Nephron (organoid): Measurements from ENCODE around the gene PSMA1.

Experiments used
- H3K27ac Mint-ChIP-seq, 3 experiments: 2 replicates each; pipeline ENCODE4 v1.8.0; 2020; ENCODE audit warnings: mixed read lengths in 3 of 3, mild to moderate bottlenecking in 2 of 3, moderate library complexity in 1 of 3
- H3K27me3 Mint-ChIP-seq: 2 replicates; pipeline ENCODE4 v1.8.0; 2021; ENCODE audit warnings: low read depth, mild to moderate bottlenecking, moderate library complexity, mixed read lengths
- H3K36me3 Mint-ChIP-seq: 2 replicates; pipeline ENCODE4 v1.8.0; 2020; ENCODE audit warnings: low read depth, mixed read lengths
- H3K4me1 Mint-ChIP-seq: 2 replicates; pipeline ENCODE4 v1.8.0; 2020; ENCODE audit warnings: mixed read lengths
- H3K4me3 Mint-ChIP-seq, 3 experiments: 2 replicates each; pipeline ENCODE4 v1.8.0; 2020; ENCODE audit warnings: mild to moderate bottlenecking in 3 of 3, mixed read lengths in 3 of 3, moderate library complexity in 2 of 3
- H3K9me3 Mint-ChIP-seq: 2 replicates; pipeline ENCODE4 v1.8.0; 2020; ENCODE audit warnings: mixed read lengths
- CTCF ChIP-seq, 3 experiments: fragments of 200-600 bp; sonication (generic); IDR thresholded peaks; one replicate each; pipeline ENCODE4 v1.5.0; 2021; ENCODE audit warnings: antibody characterized with exemption in 3 of 3; ENCODE audit not compliant: unreplicated experiment in 3 of 3

PSMA1 gene

GRCh38 chr11:14554959-14555358 lies 34.8 kb upstream of the PSMA1 start:
- Mint-ChIP-seq H3K27ac (no peak overlapping the region), H3K4me3 (no peak overlapping the region), H3K27me3 (no peaks in the 10 kb centered on the region), H3K9me3 (no peaks in the 10 kb centered on the region), H3K4me1 (no peaks in the 10 kb centered on the region), H3K36me3 (no peaks in the 10 kb centered on the region)
- TF ChIP-seq CTCF (IDR thresholded peaks at IDR 0.05; ENCODE audit: unreplicated experiment in 3 of 3): no peak

GRCh38 chr11:14552089-14552488 lies 31.9 kb upstream of the PSMA1 start:
- Mint-ChIP-seq H3K4me3 (no peak overlapping the region), H3K9me3 (no peaks in the 10 kb centered on the region), H3K36me3 (no peaks in the 10 kb centered on the region), H3K27ac (no peak overlapping the region), H3K4me1 (no peaks in the 10 kb centered on the region), H3K27me3 (no peaks in the 10 kb centered on the region)
- no peak for TF ChIP-seq CTCF (IDR thresholded peaks at IDR 0.05; ENCODE audit: unreplicated experiment in 3 of 3)

DNA sequence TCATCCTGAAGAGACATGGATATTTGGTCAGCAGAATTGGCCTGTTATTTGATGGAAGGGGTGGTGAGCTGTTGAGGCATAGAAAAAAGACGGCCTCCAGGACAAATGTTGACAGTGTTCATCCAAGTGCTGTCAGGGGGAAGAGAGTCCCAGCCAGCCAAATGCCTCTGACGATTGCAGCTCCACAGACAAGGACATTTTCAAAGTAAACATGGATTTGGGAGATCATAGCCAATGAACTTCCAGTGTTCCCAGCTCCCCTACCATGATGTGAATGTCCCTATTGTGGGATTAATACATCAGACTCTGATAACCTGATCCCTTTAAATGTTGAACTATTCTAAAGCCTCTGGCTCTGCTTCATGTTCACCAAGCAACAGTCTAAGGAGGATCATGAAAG lies 31.2 kb upstream of the PSMA1 start:
- no peak overlapping the region for H3K27ac Mint-ChIP-seq

DNA sequence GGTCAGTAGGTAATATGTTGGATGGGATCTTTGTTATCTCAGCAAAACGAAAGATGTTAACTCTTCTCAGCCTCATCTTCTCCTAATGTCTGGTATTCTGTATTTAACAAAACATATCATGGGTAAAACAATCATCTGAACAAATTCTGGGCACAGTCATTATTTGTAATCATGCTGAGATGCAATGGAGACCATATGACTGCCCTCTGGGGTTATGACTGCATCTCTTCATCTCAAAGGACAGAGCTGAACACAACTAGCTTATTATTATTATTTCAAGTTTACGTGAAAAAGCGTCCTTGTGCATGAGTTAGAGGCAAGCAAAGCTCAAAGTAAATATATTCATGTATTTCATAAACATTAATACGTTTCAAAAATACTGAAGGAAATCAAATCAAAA lies 29.7 kb upstream of the PSMA1 start:
- H3K27ac Mint-ChIP-seq: no peak overlapping the region
- H3K27me3 Mint-ChIP-seq: no peaks in the 10 kb centered on the region
- H3K36me3 Mint-ChIP-seq: no peaks in the 10 kb centered on the region
- TF ChIP-seq CTCF (IDR thresholded peaks at IDR 0.05; ENCODE audit: unreplicated experiment in 3 of 3): no peak
- H3K4me1 Mint-ChIP-seq: no peaks in the 10 kb centered on the region
- no peaks in the 10 kb centered on the region for H3K9me3 Mint-ChIP-seq
- no peak overlapping the region for H3K4me3 Mint-ChIP-seq

More for the DNA sequence above, 31.2 kb upstream of the PSMA1 start:
- no peaks in the 10 kb centered on the region for H3K36me3 Mint-ChIP-seq
- no peaks in the 10 kb centered on the region for H3K4me1 Mint-ChIP-seq
- no peaks in the 10 kb centered on the region for H3K27me3 Mint-ChIP-seq
- no peaks in the 10 kb centered on the region for H3K9me3 Mint-ChIP-seq
- no peak for TF ChIP-seq CTCF (IDR thresholded peaks at IDR 0.05; ENCODE audit: unreplicated experiment in 3 of 3)
- H3K4me3 Mint-ChIP-seq: no peak overlapping the region

DNA sequence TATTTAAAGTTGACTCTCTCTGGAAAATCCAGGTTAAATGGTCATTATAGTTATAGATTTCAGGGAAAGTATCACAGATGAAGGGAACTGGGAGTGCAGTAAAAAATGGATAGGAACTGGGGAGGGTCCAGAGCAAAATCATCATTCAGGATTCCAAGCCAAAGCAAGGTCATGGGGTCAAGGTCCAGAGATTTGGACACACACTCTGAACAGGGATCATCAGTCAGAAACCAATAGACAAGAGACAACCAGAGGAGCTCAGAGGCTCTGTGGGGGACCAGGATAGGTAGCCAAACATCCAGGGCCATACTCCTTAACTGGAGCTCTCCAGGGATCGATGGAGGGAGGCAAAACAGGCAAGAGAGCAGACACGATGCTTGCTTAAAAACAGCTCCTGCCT lies 27.3 kb upstream of the PSMA1 start:
- Mint-ChIP-seq H3K4me3 (no peak overlapping the region), H3K9me3 (no peaks in the 10 kb centered on the region)

More for the DNA sequence above, 27.3 kb upstream of the PSMA1 start:
- TF ChIP-seq CTCF (IDR thresholded peaks at IDR 0.05; ENCODE audit: unreplicated experiment in 3 of 3): no peak
- Mint-ChIP-seq H3K27me3 (no peaks in the 10 kb centered on the region), H3K27ac (no peak overlapping the region), H3K4me1 (no peaks in the 10 kb centered on the region), H3K36me3 (no peaks in the 10 kb centered on the region)
